Midbrain (tissue), 1 donor: ENCODE data around the gene ARMH4.

Source experiments
- DNase-seq: peaks from one replicate; lab custom pipeline; 2025; lab: John Stamatoyannopoulos, UW

The ARMH4 gene

GRCh38 chr14:58152014-58152857 lies at the start of gene ARMH4:
Gene ARMH4, minus strand, starts transcription at chr14:58152213. Its CDS starts 12,855 bp downstream, at chr14:58139358.
- peak; percentile 86 for DNase-seq

- DNase-seq = no peak
Observed at GRCh38 chr14:58200846-58201245, 48.8 kb upstream of the ARMH4 start.

- peak; percentile 41 for DNase-seq
Observed at GRCh38 chr14:58200480-58200841, 48.4 kb upstream of the ARMH4 start.

- DNase-seq = peak; percentile 70
Observed at GRCh38 chr14:58199726-58200479, 47.9 kb upstream of the ARMH4 start, which contains the start of gene ACTR10. Gene ACTR10, plus strand, starts transcription at chr14:58200149. Its CDS starts 69 bp downstream, at chr14:58200218.

- DNase-seq = no peak
Observed at GRCh38 chr14:58198086-58198485, 46.1 kb upstream of the ARMH4 start.

GRCh38 chr14:58196198-58196597 lies 44.2 kb upstream of the ARMH4 start:
- DNase-seq = no peak

GRCh38 chr14:58193542-58193941 lies 41.5 kb upstream of the ARMH4 start:
- DNase-seq = no peak

- no peak for DNase-seq
Observed at GRCh38 chr14:58191763-58192601, 40.0 kb upstream of the ARMH4 start.

GRCh38 chr14:58189176-58189575 lies 37.2 kb upstream of the ARMH4 start:
- no peak for DNase-seq

GRCh38 chr14:58177125-58177524 lies 25.1 kb upstream of the ARMH4 start:
- no peak for DNase-seq

GRCh38 chr14:58171090-58171489 lies 19.1 kb upstream of the ARMH4 start:
- peak; percentile 21 for DNase-seq

GRCh38 chr14:58167891-58168290 lies 15.9 kb upstream of the ARMH4 start:
- DNase-seq = no peak

GRCh38 chr14:58167057-58167456 lies 15.0 kb upstream of the ARMH4 start:
- no peak for DNase-seq

- DNase-seq = peak; percentile 89
Observed at GRCh38 chr14:58166005-58166983, 14.3 kb upstream of the ARMH4 start.

GRCh38 chr14:58160561-58160960 lies 8.5 kb upstream of the ARMH4 start:
- DNase-seq = no peak

- peak; percentile 27 for DNase-seq
Observed at GRCh38 chr14:58151133-58152013, 640 bp downstream of the ARMH4 start.

GRCh38 chr14:58150243-58150805 lies 1.7 kb downstream of the ARMH4 start:
- no peak for DNase-seq

- DNase-seq = no peak
Observed at GRCh38 chr14:58149196-58149595, 2.8 kb downstream of the ARMH4 start.

- DNase-seq = no peak
Observed at GRCh38 chr14:58146399-58146798, 5.6 kb downstream of the ARMH4 start.

- DNase-seq = no peak
Observed at GRCh38 chr14:58145936-58146335, 6.1 kb downstream of the ARMH4 start.
